ENCODE data around the gene YIPF4.
"Not testable (repeated sequence)": the region's sequence is repeated elsewhere in the genome, so short reads cannot be mapped to it uniquely, and the experiment has no call there.

YIPF4 gene

GRCh38 chr2:32284321-32284720 is 6.6 kb downstream of the YIPF4 start:
- DNase-seq (ENCODE audit: extremely low read depth in 1 of 2, low read depth in 1 of 2), result no peak

GRCh38 chr2:32289165-32289999 is 11.7 kb downstream of the YIPF4 start:
- DNase-seq (ENCODE audit: extremely low read depth in 1 of 2, low read depth in 1 of 2), result no peak

- DNase-seq (ENCODE audit: extremely low read depth in 1 of 2, low read depth in 1 of 2), result no peak
Observed at GRCh38 chr2:32290000-32290339, 12.3 kb downstream of the YIPF4 start.

GRCh38 chr2:32291746-32292145 is 14.0 kb downstream of the YIPF4 start:
- DNase-seq (ENCODE audit: extremely low read depth in 1 of 2, low read depth in 1 of 2), result no peak

- not testable (repeated sequence) for DNase-seq (ENCODE audit: extremely low read depth in 1 of 2, low read depth in 1 of 2)
Observed at GRCh38 chr2:32293493-32293892, 15.8 kb downstream of the YIPF4 start.

- not testable (repeated sequence) for DNase-seq (ENCODE audit: extremely low read depth in 1 of 2, low read depth in 1 of 2)
Observed at GRCh38 chr2:32293966-32294562, 16.4 kb downstream of the YIPF4 start.

GRCh38 chr2:32310577-32310976 is 32.9 kb downstream of the YIPF4 start:
- no peak for DNase-seq (ENCODE audit: extremely low read depth in 1 of 2, low read depth in 1 of 2)

GRCh38 chr2:32314886-32315285 is 37.2 kb downstream of the YIPF4 start:
- DNase-seq (ENCODE audit: extremely low read depth in 1 of 2, low read depth in 1 of 2), result no peak

- DNase-seq (ENCODE audit: extremely low read depth in 1 of 2, low read depth in 1 of 2), result not testable (repeated sequence)
Observed at GRCh38 chr2:32328679-32329078, 51.0 kb downstream of the YIPF4 start.

GRCh38 chr2:32329180-32329980 is 51.7 kb downstream of the YIPF4 start:
- DNase-seq (ENCODE audit: extremely low read depth in 1 of 2, low read depth in 1 of 2), result not testable (repeated sequence)

GRCh38 chr2:32330136-32330535 is 52.4 kb downstream of the YIPF4 start:
- DNase-seq (ENCODE audit: extremely low read depth in 1 of 2, low read depth in 1 of 2), result no peak

GRCh38 chr2:32342801-32343200 is 65.1 kb downstream of the YIPF4 start:
- DNase-seq (ENCODE audit: extremely low read depth in 1 of 2, low read depth in 1 of 2), result no peak

- not testable (repeated sequence) for DNase-seq (ENCODE audit: extremely low read depth in 1 of 2, low read depth in 1 of 2)
Observed at GRCh38 chr2:32350797-32351196, 73.1 kb downstream of the YIPF4 start.

GRCh38 chr2:32355976-32356680 is 78.4 kb downstream of the YIPF4 start:
- DNase-seq (ENCODE audit: extremely low read depth in 1 of 2, low read depth in 1 of 2), result no peak

- DNase-seq (ENCODE audit: extremely low read depth in 1 of 2, low read depth in 1 of 2), result peak; percentile 79 to 87
Observed at GRCh38 chr2:32356681-32357317, 79.1 kb downstream of the YIPF4 start, which contains the start of gene BIRC6. TSS of gene BIRC6 (plus strand) at chr2:32357023. CDS start at chr2:32357162, 139 bp downstream.

- DNase-seq (ENCODE audit: extremely low read depth in 1 of 2, low read depth in 1 of 2), result peak in 1 of 2 donors; percentile 1
Observed at GRCh38 chr2:32357318-32358110, 79.8 kb downstream of the YIPF4 start.

- no peak for DNase-seq (ENCODE audit: extremely low read depth in 1 of 2, low read depth in 1 of 2)
Observed at GRCh38 chr2:32358111-32358482, 80.4 kb downstream of the YIPF4 start.

- no peak for DNase-seq (ENCODE audit: extremely low read depth in 1 of 2, low read depth in 1 of 2)
Observed at GRCh38 chr2:32360416-32360815, 82.7 kb downstream of the YIPF4 start.

- not testable (repeated sequence) for DNase-seq (ENCODE audit: extremely low read depth in 1 of 2, low read depth in 1 of 2)
Observed at GRCh38 chr2:32362997-32363396, 85.3 kb downstream of the YIPF4 start.

- no peak for DNase-seq (ENCODE audit: extremely low read depth in 1 of 2, low read depth in 1 of 2)
Observed at GRCh38 chr2:32363597-32363996, 85.9 kb downstream of the YIPF4 start.
